ENCODE data around the gene PCSK2.

DNA sequence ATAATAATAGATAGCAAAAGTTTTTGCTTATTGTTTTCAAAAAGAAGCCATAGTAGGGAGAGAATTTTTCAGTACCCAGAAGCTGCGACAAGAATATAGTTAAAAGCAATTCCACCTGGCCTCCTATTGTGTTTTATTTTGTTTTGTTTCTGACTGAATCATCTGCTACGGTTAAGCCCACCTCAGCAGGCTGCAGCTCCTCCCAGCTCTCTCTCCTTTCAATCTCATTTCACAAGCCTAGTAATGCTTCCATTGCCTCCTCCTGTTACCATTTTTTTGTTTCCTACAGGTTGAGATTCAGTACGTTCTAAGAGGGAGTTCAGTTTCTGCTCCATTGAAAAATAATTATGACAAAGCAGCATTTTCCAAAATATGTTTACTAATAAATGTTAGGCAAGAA lies 77.9 kb downstream of the PCSK2 start:
- TF ChIP-seq POLR2A (IDR thresholded peaks at IDR 0.05; ENCODE audit: low read depth, low read length) (no peak), POLR2AphosphoS5 (IDR thresholded peaks at IDR 0.05; ENCODE audit: low read depth, low read length) (no peak), TAF1 (IDR thresholded peaks at IDR 0.05; ENCODE audit: low read depth, low read length) (no peak), SPI1 (IDR thresholded peaks at IDR 0.05; ENCODE audit: low read depth, low read length) (no peak), POU2F2 (IDR thresholded peaks at IDR 0.05; ENCODE audit: low read depth, low read length) (no peak)

Data from GM12891 (cell line).